Natural killer cell (primary cell): ENCODE data around the gene TBC1D8B. TPM values are rescaled to one million over a fixed set of nuclear protein-coding genes. Genes with fewer than 3 reads are reported as not detected.
"Not testable (repeated sequence)": the region's sequence is repeated elsewhere in the genome, so short reads cannot be mapped to it uniquely, and the experiment has no call there.

Source experiments
- ATAC-seq, 3 donors: fragments of 150-1000 bp in 2 of 3; fragments of 200-7000 bp in 1 of 3; cut with Tn5 transposase; 1 replicate in 1 of 3; 2 replicates in 2 of 3; pipeline ENCODE4 v1.10.0; 2021; ENCODE audit warnings: mild to moderate bottlenecking in 2 of 3, moderate library complexity in 2 of 3
- DNase-seq, 2 donors: peaks; one replicate each; pipeline versions ENCODE4 v3.0.0 to v3.0.0-alpha.2; 2013 to 2021; ENCODE audit warnings: mixed read lengths in 1 of 2
- H3K27ac ChIP-seq: one replicate; pipeline ENCODE4 v1.5.1; 2013; ENCODE audit warnings: mild to moderate bottlenecking, low read length
- H3K27me3 ChIP-seq: one replicate; pipeline ENCODE4 v1.6.1; 2013; ENCODE audit warnings: low read length; ENCODE audit not compliant: control insufficient read depth, insufficient read depth
- H3K36me3 ChIP-seq: one replicate; pipeline ENCODE4 v1.6.1; 2013; ENCODE audit warnings: low read length; ENCODE audit not compliant: control insufficient read depth, insufficient read depth
- H3K4me1 ChIP-seq: one replicate; pipeline ENCODE4 v1.6.1; 2013; ENCODE audit warnings: low read length; ENCODE audit not compliant: control insufficient read depth, insufficient read depth
- H3K4me3 ChIP-seq: one replicate; pipeline ENCODE4 v1.5.1; 2013; ENCODE audit warnings: low read length
- H3K9me3 ChIP-seq: one replicate; pipeline ENCODE4 v1.6.1; 2013; ENCODE audit warnings: low read length; ENCODE audit not compliant: control insufficient read depth, insufficient read depth
- H3K27ac Mint-ChIP-seq, 2 donors: one replicate each; pipeline ENCODE4 v1.8.0; 2022; ENCODE audit warnings: mild to moderate bottlenecking in 2 of 2, mixed read lengths in 2 of 2, moderate library complexity in 1 of 2
- H3K27me3 Mint-ChIP-seq, 2 donors: one replicate each; pipeline ENCODE4 v1.8.0; 2022; ENCODE audit warnings: low read depth in 2 of 2, mixed read lengths in 2 of 2
- H3K36me3 Mint-ChIP-seq: one replicate; pipeline ENCODE4 v1.8.0; 2022; ENCODE audit warnings: mixed read lengths
- H3K4me1 Mint-ChIP-seq, 2 donors: one replicate each; pipeline ENCODE4 v1.8.0; 2022; ENCODE audit warnings: mixed read lengths in 2 of 2
- H3K4me3 Mint-ChIP-seq: one replicate; pipeline ENCODE4 v1.8.0; 2022; ENCODE audit warnings: mild to moderate bottlenecking, moderate library complexity, mixed read lengths
- H3K9me3 Mint-ChIP-seq, 2 donors: one replicate each; pipeline ENCODE4 v1.8.0; 2022; ENCODE audit warnings: mixed read lengths in 2 of 2
- CTCF ChIP-seq: fragments of 200-600 bp; IDR thresholded peaks from one replicate; pipeline ENCODE4 v1.8.0; 2022; ENCODE audit warnings: antibody characterized with exemption
- WGBS: methylation state at CpG from one replicate; pipeline ENCODE4 v1.1.7; 2013; ENCODE audit warnings: missing lambda C conversion rate; ENCODE audit not compliant: insufficient coverage; 5-methylcytosine and 5-hydroxymethylcytosine counted together
- intact Hi-C: fragments of 100-400 bp; cut with micrococcal nuclease; formaldehyde crosslinking; loops from one replicate; pipeline ENCODE4 v1.14.2; 2022
- total RNA-seq, 4 donors: library from RNA; stranded (reverse); fragments of 120-200 nt in 1 of 4; gene quantifications; one replicate each; pipeline versions ENCODE4 v1.2.3 to v1.2.4, GENCODE V29; 2013 to 2022

The TBC1D8B gene
- total RNA-seq, 3 donors from 2014 or later (not counting 1 experiment from before 2014, with no cell fraction given), result 0.12 to 0.18 (median 0.13) TPM

GRCh38 chrX:106863697-106864096 lies 61.2 kb downstream of the TBC1D8B start:
- no peak for TF ChIP-seq CTCF
- intact Hi-C loops, result no loop called here
- whole genome bisulfite sequencing, result 86% methylated on average over 9 of the region's 9 CpGs

GRCh38 chrX:106872796-106873195 lies 70.3 kb downstream of the TBC1D8B start:
- H3K36me3 ChIP-seq, H3K9me3 ChIP-seq, H3K27me3 ChIP-seq, intact Hi-C loops, H3K9me3 Mint-ChIP-seq, DNase-seq, H3K36me3 Mint-ChIP-seq, H3K4me3 ChIP-seq, H3K4me3 Mint-ChIP-seq, H3K4me1 Mint-ChIP-seq, H3K27ac Mint-ChIP-seq, ATAC-seq, H3K4me1 ChIP-seq, H3K27ac ChIP-seq: not testable (repeated sequence)
- 94% methylated on average over 2 of the region's 2 CpGs for WGBS
- peaks cover 0 to 28% of the 10 kb centered on the region in 2 donors for H3K27me3 Mint-ChIP-seq

More at GRCh38 chrX:106863697-106864096, 61.2 kb downstream of the TBC1D8B start:
- no peak overlapping the region for H3K4me3 ChIP-seq
- Mint-ChIP-seq H3K9me3 (no peaks in the 10 kb centered on the region), H3K36me3 (no peaks in the 10 kb centered on the region), H3K27ac (no peak overlapping the region), H3K4me1 (no peaks in the 10 kb centered on the region), H3K27me3 (peaks cover 5 to 36% of the 10 kb centered on the region in 2 donors), H3K4me3 (no peak overlapping the region)
- H3K27ac ChIP-seq, result no peak overlapping the region
- no peaks in the 10 kb centered on the region for H3K4me1 ChIP-seq
- no peak for ATAC-seq
- no peak for DNase-seq
- no peaks in the 10 kb centered on the region for H3K27me3 ChIP-seq
- H3K9me3 ChIP-seq, result no peaks in the 10 kb centered on the region
- H3K36me3 ChIP-seq, result no peaks in the 10 kb centered on the region

GRCh38 chrX:106874075-106874474 lies 71.6 kb downstream of the TBC1D8B start:
- peak; percentile 40 for TF ChIP-seq CTCF
- H3K4me1 Mint-ChIP-seq, result no peaks in the 10 kb centered on the region
- Histone ChIP-seq H3K4me1 (no peaks in the 10 kb centered on the region), H3K36me3 (no peaks in the 10 kb centered on the region), H3K27me3 (no peaks in the 10 kb centered on the region), H3K27ac (no peak overlapping the region), H3K4me3 (no peak overlapping the region), H3K9me3 (no peaks in the 10 kb centered on the region)
- H3K4me3 Mint-ChIP-seq, result no peak overlapping the region
- ATAC-seq (no peak), DNase-seq (peak in 1 of 2 donors; percentile 45)
- intact Hi-C loops, result loop anchor here (1.0 kb wide), 1 partner anchor 1020 kb away; no protein-coding TSS in a partner anchor
- H3K27ac Mint-ChIP-seq, result no peak overlapping the region
- no peaks in the 10 kb centered on the region for H3K9me3 Mint-ChIP-seq
- WGBS, result no CpG with 5 or more reads among the region's 2 CpGs
- no peaks in the 10 kb centered on the region for H3K36me3 Mint-ChIP-seq
- peaks cover under 1 to 41% of the 10 kb centered on the region in 2 donors for H3K27me3 Mint-ChIP-seq

- H3K27me3 Mint-ChIP-seq, result peaks cover 5 to 51% of the 10 kb centered on the region in 2 donors
- intact Hi-C loops, result no loop called here
- ATAC-seq, result no peak
Observed at GRCh38 chrX:106875151-106875550, 72.7 kb downstream of the TBC1D8B start.

More at GRCh38 chrX:106875151-106875550, 72.7 kb downstream of the TBC1D8B start:
- H3K4me1 Mint-ChIP-seq, result no peaks in the 10 kb centered on the region
- H3K4me3 Mint-ChIP-seq, result no peak overlapping the region
- Histone ChIP-seq H3K4me3 (no peak overlapping the region), H3K36me3 (no peaks in the 10 kb centered on the region), H3K27ac (no peak overlapping the region), H3K27me3 (no peaks in the 10 kb centered on the region), H3K4me1 (no peaks in the 10 kb centered on the region), H3K9me3 (no peaks in the 10 kb centered on the region)
- no peak for DNase-seq
- no peaks in the 10 kb centered on the region for H3K9me3 Mint-ChIP-seq
- no peak overlapping the region for H3K27ac Mint-ChIP-seq
- TF ChIP-seq CTCF, result no peak
- no CpG with 5 or more reads among the region's 1 CpG for WGBS
- H3K36me3 Mint-ChIP-seq, result no peaks in the 10 kb centered on the region
